ENCODE data around the gene DUSP12.

DNA sequence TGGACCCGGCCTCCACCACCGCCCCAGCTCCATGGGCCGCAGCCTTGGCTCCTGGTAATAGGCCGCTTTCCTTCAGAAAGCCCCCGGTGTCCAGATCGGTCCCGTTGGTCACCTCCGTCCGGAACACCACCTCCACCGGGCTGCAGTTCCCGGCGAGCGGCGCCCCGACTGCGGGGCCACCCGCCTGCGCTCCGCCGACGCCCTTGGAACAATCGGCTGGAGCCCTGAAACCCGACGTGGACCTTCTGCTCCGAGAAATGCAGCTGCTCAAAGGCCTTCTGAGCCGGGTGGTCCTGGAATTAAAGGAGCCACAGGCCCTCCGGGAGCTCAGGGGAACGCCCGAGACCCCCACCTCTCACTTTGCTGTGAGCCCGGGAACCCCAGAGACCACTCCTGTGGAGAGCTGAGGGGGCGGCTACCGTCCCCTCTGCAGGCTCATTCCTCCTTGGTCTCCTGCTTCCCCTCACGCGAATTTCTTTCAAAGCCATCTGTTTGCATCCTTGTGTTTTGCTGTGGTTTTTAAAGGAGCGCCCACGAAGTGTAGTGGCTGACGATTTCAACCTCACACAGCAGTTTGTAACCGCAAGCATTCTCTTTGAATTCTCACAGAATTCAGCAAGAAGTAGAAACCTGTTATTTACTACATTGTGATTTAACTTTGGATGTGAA, 22.2 kb upstream of the DUSP12 start:
- TF ChIP-seq, protein P1, sequence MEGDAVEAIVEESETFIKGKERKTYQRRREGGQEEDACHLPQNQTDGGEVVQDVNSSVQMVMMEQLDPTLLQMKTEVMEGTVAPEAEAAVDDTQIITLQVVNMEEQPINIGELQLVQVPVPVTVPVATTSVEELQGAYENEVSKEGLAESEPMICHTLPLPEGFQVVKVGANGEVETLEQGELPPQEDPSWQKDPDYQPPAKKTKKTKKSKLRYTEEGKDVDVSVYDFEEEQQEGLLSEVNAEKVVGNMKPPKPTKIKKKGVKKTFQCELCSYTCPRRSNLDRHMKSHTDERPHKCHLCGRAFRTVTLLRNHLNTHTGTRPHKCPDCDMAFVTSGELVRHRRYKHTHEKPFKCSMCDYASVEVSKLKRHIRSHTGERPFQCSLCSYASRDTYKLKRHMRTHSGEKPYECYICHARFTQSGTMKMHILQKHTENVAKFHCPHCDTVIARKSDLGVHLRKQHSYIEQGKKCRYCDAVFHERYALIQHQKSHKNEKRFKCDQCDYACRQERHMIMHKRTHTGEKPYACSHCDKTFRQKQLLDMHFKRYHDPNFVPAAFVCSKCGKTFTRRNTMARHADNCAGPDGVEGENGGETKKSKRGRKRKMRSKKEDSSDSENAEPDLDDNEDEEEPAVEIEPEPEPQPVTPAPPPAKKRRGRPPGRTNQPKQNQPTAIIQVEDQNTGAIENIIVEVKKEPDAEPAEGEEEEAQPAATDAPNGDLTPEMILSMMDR (IDR thresholded peaks at IDR 0.05; ENCODE audit: low read depth, low read length, missing input control): no peak
- TF ChIP-seq JUND (IDR thresholded peaks at IDR 0.05) (no peak), GABPA (IDR thresholded peaks at IDR 0.05 in 1 of 2, conservative IDR thresholded peaks at IDR 0.05 in 1 of 2) (no peak), RAD21 (IDR thresholded peaks at IDR 0.05) (no peak), TAF1 (conservative IDR thresholded peaks at IDR 0.05) (no peak), YY1 (IDR thresholded peaks at IDR 0.05) (peak; percentile 30), NR2F2 (IDR thresholded peaks at IDR 0.05) (no peak), MAX (IDR thresholded peaks at IDR 0.05) (no peak), FOXA1 (IDR thresholded peaks at IDR 0.05) (no peak), ZBTB33 (IDR thresholded peaks at IDR 0.05) (no peak), SP1 (IDR thresholded peaks at IDR 0.05) (peak; percentile 3), HNF4G (IDR thresholded peaks at IDR 0.05) (no peak)
- TF ChIP-seq, protein P2, sequence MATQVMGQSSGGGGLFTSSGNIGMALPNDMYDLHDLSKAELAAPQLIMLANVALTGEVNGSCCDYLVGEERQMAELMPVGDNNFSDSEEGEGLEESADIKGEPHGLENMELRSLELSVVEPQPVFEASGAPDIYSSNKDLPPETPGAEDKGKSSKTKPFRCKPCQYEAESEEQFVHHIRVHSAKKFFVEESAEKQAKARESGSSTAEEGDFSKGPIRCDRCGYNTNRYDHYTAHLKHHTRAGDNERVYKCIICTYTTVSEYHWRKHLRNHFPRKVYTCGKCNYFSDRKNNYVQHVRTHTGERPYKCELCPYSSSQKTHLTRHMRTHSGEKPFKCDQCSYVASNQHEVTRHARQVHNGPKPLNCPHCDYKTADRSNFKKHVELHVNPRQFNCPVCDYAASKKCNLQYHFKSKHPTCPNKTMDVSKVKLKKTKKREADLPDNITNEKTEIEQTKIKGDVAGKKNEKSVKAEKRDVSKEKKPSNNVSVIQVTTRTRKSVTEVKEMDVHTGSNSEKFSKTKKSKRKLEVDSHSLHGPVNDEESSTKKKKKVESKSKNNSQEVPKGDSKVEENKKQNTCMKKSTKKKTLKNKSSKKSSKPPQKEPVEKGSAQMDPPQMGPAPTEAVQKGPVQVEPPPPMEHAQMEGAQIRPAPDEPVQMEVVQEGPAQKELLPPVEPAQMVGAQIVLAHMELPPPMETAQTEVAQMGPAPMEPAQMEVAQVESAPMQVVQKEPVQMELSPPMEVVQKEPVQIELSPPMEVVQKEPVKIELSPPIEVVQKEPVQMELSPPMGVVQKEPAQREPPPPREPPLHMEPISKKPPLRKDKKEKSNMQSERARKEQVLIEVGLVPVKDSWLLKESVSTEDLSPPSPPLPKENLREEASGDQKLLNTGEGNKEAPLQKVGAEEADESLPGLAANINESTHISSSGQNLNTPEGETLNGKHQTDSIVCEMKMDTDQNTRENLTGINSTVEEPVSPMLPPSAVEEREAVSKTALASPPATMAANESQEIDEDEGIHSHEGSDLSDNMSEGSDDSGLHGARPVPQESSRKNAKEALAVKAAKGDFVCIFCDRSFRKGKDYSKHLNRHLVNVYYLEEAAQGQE (IDR thresholded peaks at IDR 0.05): no peak
